ELF-1 (cell line): ENCODE results near the gene TRIM41.
"Not testable (repeated sequence)": the region's sequence is repeated elsewhere in the genome, so short reads cannot be mapped to it uniquely, and the experiment has no call there.

Experiments
- DNase-seq: peaks from one replicate; pipeline ENCODE4 v3.0.0-alpha.2; 2016; ENCODE audit warnings: low read depth, low spot score

Gene TRIM41

DNA sequence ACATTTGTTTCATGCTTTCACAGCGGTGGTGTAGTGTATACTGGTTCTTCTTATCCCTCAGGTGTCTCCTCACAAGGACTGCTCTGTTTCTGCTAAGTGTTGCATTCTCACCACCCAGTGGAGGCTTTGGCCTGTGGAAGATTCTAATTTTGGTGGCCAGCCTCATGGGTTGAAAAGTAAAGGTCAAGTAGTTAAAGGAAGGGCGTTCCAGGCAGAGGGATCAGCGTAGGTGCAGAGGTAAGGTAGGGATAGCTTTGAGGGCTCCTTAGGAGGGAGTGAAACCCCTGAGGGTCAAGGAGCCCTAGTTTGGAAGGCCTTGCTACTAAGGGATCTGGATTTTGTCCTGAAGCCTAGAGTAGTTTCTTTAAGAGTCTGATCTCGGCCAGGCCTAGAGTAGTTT lies 25.2 kb downstream of the TRIM41 start:
- no peak for DNase-seq

DNA sequence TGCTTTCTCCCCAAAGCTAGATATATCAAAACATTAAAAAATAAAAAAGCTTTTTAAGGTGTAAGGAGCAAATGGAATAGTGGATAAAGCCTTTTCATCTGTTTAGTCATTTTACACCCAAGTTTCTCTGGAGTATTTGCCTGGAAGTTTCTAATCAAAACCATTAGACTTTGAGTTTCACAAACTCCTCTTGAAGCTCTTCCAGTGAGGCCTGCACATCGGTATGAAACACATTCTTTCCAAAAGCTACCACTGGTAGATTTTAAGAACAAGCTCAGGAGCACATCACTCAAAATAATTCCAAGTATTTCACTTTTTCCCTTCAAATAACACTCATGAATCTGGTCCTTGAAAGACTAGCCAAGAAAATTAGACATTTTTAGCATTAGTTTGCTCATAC lies 32.2 kb downstream of the TRIM41 start:
- DNase-seq = no peak

DNA sequence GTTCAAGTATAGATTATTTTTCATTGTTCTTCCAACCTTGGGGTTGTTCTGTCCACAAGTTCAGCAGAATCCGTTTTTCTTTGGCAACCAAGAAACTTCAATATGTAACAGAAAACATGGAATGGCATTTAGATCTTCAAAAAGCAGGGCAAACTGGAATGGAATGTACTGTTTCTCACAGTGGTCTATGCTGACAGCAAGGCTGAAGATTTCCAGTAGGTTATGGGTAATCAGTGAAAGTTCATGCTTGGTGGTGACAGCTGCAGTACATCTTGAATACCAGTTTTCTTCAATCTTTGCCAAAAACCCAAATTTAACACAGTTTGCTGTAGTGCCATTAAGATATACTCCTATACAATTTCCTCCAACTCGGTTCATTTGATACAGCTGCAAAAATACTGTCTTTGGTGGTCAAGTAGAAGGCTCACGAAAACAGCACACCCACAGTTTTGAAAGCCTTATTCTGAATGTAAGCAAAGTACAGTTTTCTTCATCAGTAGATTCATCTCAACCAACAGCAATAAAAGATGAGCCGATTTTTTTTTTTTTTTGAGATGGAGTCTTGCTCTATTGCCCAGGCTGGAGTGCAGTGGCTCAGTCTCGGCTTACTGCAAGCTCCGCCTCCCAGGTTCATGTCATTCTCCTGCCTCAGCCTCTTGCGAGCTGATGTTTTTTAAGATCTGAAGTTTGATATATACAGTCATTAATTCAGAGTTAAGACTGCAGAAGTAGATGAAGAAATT lies 32.9 kb downstream of the TRIM41 start:
- no peak for DNase-seq

DNA sequence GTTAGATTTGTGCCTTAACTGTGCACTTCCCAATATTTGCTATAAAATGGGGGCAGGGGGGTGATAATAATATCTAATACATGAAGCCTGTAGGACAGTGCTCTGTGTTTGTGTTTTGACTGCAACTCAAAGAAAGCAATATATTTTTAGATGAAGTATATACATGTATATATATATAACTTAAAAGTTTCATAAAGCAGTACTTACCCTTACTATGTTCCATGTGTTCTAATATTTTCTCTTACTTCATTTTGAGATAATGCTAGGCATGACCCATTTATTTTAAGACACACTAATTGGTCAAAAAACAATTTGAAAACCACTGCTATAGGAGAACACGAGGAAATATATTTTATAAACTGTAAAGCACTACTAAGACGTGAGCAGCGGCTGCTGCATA lies 35.5 kb downstream of the TRIM41 start:
- no peak for DNase-seq

DNA sequence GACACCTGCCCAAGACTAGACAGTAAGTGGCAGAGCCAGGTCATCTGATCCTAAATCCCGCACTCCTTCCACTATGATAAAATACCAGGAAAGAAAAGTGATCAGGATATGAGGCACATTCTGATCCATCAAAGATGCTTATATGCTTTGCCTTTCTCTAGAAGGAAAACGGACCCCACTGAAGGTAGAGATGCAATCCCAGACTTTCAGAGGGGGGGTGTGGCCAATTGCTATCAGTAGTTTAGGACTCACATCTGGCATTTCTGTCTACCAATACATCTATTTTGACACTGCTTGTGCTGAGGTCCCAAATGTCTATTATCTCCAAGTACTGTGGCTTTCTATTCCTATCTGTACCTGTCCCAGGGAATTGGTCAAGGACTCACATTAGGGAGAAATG lies 36.2 kb downstream of the TRIM41 start:
- DNase-seq = no peak

DNA sequence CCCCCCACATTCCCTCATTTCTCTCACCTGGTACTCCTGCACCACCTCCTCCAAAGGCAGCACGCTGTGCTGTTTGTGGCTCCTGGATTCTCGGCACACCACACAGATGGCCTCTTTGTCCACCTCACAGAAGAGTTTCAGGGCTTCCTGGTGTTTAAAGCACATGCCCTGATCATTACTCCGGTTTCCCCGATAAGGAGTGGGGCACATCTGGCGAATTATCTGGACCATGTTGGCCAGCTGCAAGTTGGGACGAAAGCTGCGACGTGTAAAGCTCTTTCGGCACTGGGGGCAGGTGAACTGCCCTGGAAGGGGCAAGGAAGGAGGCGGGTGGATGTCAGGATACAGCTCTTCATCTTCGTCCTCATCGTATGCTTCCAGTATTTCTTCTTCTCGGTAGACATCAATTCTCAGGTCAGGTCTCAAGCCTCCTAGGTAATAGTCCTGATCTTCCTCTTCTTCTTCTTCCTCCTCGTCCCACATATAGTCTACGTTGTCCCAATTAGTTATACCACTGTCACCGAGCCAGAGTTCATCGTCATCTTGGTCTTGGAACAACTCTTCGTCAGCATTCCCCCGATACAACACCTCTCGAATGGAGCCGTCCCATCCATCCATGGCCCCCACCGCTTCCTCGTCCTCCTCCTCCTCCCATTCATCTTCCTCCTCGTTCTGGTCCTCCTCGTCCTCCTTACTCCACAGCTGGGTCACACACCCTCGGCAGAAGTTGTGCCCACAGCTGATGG lies 37.1 kb downstream of the TRIM41 start:
- no peak for DNase-seq

DNA sequence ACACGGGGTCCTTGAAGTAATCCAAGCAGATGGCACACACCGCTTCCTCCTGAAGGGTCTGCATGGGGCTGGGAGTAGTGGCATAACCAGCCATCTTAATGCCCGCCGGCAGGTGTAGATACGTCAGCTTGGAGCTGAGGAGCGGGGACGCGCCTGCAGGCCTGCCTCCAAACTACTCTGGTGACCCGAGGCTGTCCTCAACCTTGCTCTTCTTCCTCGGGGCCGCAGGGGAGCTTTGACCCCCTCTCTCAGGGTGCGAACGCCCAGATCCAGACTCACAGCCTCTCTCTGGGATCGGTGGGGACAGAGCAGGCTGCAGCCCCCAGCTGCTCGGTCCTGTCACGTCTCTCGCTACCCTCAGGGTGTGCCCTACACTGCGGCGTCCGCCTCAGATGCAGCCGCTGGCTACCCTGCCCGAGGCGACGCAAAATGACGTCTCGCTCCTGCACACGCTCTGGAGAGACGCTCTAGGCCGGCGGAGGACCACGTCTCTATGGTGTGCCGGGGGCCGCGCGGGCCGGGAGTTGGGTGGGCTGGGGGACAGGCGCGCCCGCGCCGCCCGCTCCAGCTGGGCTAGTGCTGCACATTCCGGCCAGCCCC lies 37.7 kb downstream of the TRIM41 start, which contains the start of gene TRIM52:
Gene TRIM52, minus strand, starts transcription at position 424 of the 600 bp plus-strand sequence. Its CDS starts 330 bp downstream, at position 94.
- DNase-seq = peak; percentile 96

DNA sequence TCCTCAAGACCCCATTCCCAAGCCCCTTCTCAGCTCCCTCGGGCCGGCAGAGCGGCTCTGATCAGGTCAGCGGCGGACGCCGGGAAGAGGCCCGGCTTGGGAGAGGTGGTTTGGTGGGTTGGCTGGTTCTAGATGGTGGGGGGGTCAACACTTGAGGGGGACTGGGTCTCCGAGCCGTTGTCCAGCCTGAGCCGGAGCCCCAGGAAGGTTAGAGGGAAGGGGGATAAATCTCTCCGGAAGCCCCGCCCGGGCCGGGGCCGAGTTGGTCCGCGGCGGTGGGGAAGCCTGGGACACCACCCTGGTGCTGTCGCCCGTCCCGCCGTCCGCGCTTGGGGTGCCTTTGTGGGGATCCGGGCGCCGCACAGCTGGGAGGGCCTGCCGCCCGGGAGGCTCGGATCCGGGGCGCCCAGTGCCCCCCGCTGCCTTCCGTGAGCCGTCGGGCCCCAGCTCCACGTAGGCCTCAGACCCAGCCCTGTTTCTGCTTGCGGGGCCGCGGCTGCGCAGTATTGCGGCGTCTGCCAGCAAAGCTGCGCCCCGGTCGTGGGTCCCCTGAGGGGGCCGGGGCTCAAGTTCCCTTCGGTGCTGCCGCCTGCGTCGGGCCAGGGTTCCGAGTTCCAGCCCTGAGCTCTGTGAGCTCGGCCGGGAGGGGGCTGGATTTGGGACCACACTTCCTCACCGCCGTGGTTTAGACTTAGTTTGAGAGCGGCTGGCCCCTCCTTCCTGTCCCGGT lies 38.4 kb downstream of the TRIM41 start:
- no peak for DNase-seq

DNA sequence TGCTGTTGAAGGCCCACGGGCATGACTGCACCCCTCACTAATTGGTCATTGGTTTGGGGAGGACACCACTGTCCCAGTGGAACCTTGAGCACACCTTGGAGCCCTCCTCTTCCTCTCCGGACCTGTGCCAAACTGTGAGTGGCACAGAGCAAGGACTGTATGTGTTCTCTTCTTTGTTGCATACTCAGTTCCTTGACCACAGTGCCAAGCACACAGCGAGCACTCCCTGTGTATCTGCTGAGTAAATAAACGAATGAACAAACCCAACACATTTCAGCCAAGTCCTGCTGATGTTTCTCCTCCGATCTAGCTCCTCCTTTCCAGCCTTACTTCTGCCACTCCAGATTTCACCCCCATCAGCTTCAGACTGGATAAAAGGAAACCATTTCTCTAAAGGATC lies 40.6 kb downstream of the TRIM41 start:
- no peak for DNase-seq

DNA sequence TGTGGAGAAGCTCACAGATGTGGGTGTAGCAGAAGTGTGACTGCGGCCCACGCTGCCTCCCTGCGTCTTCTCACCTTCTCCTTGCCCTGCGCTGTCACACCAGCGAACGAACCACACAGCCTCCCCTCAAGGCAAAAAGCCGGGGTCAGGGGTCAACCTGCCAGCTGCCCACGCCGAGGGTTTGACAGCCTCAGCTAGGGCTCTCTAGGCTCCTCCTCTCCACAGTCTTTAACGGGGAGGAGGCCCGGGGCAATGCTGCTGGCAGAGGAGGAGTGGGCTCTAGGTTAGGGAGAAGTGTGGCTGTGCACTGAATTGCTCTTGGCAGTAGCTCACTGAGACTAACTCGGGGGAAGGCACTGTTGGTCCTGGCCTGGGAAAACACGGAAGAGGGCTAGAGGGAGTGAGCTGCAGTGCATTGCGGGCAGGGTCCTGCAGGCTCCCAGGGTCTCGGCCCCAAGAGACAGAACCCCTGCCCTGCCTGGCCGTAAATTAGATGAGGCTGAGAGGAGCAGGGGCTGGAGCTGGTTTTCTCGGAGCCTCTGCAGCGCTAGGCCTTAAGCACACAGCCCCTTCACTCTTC lies 42.1 kb downstream of the TRIM41 start:
- peak; percentile 86 for DNase-seq

DNA sequence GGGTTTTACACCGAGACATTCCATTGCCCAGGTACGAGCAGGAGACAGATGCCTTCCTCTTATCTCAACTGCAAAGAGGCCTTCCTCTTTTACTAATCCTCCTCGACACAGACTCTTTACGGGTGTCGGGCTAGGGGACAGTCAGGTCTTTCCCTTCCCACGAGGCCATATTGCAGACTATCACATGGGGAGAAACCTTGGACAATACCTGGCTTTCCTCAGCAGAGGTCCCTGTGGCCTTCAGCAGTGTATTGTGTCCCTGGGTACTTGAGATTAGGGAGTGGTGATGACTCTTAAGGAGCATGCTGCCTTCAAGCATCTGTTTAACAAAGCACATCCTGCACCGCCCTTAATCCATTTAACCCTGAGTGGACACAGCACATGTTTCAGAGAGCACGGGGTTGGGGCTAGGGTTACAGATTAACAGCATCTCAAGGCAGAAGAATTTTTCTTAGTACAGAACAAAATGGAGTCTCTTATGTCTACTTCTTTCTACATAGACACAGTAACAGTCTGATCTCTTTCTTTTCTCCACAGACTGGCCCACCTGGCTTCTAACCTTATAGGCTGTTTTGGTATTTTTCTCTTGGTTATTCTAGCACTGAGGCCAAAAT lies 44.3 kb downstream of the TRIM41 start:
- DNase-seq = peak; percentile 61

DNA sequence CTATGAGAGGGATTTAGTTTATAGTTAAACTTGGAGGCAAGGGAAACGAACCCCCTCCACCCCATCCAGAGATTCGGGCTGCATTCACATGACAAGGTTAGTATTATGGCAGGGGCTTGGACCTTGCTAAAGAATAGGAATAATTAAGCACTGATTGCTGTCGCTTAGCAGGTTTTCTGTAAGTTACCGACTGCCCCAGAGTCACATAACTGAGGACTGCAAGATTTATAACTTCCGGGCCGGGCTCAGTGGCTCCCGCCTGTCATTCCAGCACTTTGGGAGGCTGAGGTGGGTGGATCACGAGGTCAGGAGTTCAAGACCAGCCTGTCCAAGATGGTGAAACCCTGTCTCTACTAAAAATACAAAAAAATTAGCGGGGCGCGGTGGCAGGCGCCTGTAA lies 44.8 kb downstream of the TRIM41 start:
- peak; percentile 35 for DNase-seq

DNA sequence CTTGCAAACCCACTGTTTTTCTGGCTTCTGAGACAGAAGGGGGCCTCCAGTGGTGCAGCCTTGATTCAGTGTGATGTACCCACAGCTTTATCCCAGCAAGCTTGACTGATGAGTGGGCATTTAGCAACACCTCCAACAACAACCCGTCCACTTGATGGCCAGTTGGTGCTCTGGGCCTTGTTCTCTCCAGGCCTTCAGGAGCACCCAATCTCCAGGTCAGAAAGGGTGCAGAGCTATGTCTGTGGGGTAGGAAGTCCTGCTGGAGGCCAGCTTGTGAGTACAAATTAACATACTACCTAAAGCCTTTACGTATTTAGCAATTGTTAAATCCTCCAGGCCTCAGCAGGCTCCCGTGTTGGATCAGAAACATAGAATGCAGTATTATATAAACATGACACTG lies 48.0 kb downstream of the TRIM41 start:
- no peak for DNase-seq

DNA sequence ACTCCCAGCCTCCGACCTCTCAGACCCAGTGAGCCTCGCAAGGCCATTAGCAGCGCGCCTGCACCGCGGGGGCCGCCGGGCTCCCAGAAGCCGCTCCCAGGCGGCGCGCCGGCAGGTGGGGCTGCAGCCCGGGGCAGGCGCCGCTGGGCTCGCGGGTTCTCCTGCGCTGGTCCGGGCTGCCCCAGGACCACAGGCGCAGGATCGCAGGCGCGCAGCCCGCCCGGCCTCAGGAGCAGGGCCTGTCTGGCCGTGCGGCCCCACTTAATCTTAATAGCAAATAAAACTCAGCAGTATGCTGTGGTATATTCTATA lies 50.3 kb downstream of the TRIM41 start:
- peak; percentile 83 for DNase-seq

DNA sequence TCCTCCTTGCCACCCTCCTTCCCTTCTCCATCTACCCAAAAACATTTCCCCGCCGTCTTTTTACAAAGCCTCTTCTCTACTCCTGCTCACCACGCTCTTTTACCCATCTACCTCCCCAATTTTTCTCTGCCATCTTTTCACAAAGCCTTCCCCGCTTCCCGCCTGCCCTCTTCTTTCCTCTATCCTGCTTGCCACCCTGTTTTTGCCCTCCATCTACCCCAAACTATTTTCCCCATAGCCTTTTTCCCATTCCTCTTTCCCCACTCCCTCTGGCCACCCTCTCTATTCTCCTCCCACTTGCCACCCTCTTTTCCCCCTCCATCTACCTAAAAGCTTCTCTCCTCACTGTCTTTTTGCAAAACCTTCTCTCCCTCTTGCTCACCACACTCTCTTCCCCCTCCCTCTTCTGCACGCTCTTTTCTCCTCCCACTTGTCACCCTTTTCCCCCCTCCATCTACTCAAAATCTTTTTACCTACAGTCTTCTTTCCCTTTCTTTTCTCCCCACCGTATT lies 57.2 kb downstream of the TRIM41 start:
- no peak for DNase-seq

DNA sequence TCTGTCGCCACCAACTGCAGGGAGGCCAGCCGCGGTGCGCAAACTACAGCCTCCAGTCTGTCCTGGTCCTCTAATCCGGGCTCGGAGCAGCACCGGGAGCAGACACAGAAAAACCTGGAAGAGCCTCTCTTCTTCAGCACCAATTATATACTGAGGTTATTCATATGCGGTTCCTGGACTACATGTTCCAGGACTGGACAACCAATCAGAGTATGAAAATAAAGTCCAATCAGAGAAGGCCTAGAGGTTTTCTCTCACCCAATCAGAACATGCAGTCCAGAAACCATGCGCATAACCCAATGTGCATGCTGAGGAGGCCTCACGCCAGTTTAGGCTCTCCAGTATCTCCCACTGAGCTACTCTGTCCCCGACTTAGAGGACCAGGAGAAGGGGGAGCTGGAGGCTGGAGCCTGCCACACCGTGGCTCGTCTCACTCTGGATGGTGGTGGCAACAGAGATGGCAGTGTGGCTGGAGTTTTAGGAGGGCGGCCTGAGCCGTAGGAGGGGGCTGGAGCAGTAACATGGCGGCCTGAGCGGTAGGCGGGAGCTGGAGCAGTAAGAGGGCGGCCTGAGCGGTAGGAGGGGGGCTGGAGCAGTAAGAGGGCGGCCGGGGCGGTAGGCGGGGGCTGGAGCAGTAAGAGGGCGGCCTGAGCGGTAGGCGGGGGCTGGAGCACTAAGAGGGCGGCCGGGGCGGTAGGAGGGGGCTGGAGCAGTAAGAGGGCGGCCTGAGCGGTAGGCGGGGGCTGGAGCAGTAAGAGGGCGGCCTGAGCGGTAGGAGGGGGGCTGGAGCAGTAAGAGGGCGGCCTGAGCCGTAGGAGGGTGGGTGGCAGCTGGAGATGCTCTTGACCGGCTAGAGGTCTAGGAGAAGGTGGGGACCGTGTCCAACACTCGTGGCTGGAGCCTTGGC lies 58.2 kb downstream of the TRIM41 start:
- DNase-seq = peak; percentile 89

DNA sequence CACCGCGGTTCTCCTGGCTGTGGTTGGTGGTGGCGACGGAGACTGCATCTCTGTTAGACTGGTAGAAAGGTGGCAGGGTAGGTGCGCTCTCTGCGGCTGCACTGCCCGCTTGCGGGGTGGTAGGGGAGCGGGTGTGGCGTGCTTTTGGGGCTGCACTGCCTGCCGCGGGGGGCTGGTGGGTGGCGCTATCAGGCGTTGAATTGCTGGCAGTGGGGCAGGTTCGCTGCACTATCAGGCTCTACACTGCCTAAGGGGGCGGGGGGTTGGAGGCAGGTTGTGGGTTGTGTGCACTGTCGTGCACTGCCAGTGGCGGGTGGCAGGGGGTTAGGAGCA lies 58.9 kb downstream of the TRIM41 start:
- DNase-seq = no peak

DNA sequence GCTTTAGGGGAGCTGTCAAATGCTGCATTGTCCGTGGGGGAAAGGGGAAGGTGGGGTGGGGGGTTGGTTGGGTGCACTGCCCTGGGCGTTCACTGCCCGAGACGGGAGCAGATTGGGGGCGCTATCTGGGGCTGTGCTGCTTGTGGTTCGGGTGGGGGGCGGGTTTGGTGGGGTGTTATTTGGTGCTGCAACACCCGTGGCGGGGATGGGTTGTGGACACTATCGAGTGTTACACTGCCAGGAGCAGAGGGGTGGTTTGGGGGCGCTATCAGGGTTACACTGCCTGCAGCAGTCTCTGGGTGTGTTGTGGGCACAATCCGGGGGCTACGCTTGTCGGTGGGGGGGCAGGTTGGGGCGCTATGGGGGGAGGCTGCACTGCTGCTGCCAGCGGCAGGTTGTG lies 59.3 kb downstream of the TRIM41 start:
- DNase-seq = not testable (repeated sequence)

DNA sequence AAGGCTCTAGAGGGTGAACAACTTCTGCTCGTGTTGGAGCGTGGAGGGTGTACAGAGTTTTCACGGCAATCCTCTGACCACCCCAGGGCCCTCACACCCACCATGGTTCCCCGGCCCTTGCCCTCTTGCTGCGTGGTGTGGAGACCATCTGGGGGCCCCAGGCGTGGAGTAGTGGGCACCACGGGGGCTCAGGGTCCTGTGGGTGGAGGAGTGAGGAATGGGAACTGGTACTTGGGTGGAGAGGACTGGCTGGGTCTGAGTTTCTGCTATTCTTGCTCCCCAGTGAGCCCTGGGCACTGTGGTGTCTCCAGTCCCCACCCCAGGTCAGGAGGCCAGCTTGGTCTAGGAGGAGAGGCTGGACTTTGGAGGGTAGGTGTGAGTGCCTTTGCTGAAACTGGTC lies 59.8 kb downstream of the TRIM41 start:
- DNase-seq = no peak

DNA sequence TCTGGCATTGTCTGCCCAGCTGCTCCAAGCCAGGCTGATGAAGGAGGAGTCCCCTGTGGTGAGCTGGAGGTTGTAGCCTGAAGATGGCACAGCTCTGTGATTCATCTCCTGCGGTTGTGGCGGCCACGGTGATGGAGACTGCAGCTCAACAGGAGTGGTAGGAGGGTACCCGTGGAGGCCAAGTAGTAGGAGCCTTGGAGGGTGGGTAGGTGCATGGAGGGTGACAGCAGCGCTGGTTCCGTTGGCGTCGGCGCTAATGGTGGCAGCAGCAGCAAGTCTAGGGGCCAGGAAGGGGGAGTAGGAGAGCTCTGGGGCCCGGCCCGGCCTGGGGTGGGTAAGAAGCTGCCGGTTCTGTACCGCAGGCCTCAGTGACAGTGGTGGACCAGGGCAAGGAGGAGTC lies 60.3 kb downstream of the TRIM41 start:
- DNase-seq = no peak
